SK-N-SH treated with all-trans-retinoic acid at 6 μM for 48 hours (cell line): ENCODE data around the gene DCLK1.

Experiments
- ARNTL ChIP-seq: fragments of 450-650 bp; formaldehyde crosslinking; IDR thresholded peaks from 2 replicates; pipeline ENCODE4 v1.5.0; 2020; ENCODE audit warnings: low read depth, mild to moderate bottlenecking, moderate library complexity, borderline replicate concordance
- OSR1 ChIP-seq: fragments of 250-450 bp; sonication (Bioruptor Pico); IDR thresholded peaks from 2 replicates; pipeline ENCODE4 v1.8.0; 2022; ENCODE audit warnings: moderate library complexity, mild to moderate bottlenecking, inconsistent platforms
- ZFP3 ChIP-seq: fragments of 250-450 bp; sonication (Bioruptor Pico); IDR thresholded peaks from 2 replicates; pipeline ENCODE4 v1.5.0; 2020; ENCODE audit warnings: mild to moderate bottlenecking, moderate library complexity
- TF ChIP-seq, protein P1 (sequence below): fragments of 250-450 bp; sonication (Bioruptor Pico); IDR thresholded peaks from 2 replicates; pipeline ENCODE4 v1.5.1; 2020; ENCODE audit warnings: low read depth, mild to moderate bottlenecking, moderate library complexity
- TF ChIP-seq, protein P2 (sequence below): fragments of 250-450 bp; sonication (Bioruptor Pico); IDR thresholded peaks from 2 replicates; pipeline ENCODE4 v1.8.0; 2020; ENCODE audit warnings: mild to moderate bottlenecking, moderate library complexity, borderline replicate concordance
- TF ChIP-seq, protein P3 (sequence below): fragments of 250-450 bp; sonication (Bioruptor Pico); IDR thresholded peaks from 2 replicates; pipeline ENCODE4 v1.5.0; 2020; ENCODE audit warnings: mild to moderate bottlenecking, moderate library complexity

DNA sequence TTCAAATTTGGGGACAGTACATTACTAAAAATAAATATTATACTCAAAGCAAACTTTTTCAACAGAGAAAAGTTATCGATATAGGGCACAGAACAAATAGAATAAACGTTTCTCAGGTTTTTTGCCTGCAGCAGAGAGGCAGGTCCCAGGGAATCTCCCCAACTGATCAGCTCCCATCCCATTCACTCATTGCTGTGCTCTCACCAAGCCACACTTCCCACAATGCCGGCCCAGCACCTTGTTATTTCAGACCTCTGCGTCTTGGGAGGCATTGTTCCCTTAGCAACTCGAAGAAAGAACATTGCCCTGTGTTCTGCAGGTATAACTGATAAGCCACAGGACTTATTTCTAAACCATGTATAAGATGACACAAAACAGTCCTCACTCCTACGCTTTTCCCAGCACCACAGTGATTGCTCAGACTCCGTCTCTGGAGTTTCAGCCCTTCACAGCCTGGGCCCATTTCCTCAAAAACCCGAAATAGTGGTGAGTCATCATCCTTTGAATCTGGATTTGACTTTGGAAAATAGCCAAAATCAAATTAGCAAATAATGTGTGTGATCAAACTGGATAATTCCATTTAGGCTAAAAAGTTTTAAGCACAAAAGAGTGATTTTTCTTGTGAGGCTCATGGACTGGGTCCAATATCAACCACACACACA, 100.4 kb downstream of the DCLK1 start:
- TF ChIP-seq ARNTL (CRISPR knock-in tag), result no peak
- TF ChIP-seq, protein P1, sequence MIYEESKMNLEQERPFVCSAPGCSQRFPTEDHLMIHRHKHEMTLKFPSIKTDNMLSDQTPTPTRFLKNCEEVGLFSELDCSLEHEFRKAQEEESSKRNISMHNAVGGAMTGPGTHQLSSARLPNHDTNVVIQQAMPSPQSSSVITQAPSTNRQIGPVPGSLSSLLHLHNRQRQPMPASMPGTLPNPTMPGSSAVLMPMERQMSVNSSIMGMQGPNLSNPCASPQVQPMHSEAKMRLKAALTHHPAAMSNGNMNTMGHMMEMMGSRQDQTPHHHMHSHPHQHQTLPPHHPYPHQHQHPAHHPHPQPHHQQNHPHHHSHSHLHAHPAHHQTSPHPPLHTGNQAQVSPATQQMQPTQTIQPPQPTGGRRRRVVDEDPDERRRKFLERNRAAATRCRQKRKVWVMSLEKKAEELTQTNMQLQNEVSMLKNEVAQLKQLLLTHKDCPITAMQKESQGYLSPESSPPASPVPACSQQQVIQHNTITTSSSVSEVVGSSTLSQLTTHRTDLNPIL (CRISPR knock-in tag), result peak; percentile 89
- TF ChIP-seq, protein P2, sequence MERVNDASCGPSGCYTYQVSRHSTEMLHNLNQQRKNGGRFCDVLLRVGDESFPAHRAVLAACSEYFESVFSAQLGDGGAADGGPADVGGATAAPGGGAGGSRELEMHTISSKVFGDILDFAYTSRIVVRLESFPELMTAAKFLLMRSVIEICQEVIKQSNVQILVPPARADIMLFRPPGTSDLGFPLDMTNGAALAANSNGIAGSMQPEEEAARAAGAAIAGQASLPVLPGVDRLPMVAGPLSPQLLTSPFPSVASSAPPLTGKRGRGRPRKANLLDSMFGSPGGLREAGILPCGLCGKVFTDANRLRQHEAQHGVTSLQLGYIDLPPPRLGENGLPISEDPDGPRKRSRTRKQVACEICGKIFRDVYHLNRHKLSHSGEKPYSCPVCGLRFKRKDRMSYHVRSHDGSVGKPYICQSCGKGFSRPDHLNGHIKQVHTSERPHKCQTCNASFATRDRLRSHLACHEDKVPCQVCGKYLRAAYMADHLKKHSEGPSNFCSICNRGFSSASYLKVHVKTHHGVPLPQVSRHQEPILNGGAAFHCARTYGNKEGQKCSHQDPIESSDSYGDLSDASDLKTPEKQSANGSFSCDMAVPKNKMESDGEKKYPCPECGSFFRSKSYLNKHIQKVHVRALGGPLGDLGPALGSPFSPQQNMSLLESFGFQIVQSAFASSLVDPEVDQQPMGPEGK (CRISPR knock-in tag), result peak; percentile 74; the same call in 1 of the 2 replicates
- TF ChIP-seq, protein P3, sequence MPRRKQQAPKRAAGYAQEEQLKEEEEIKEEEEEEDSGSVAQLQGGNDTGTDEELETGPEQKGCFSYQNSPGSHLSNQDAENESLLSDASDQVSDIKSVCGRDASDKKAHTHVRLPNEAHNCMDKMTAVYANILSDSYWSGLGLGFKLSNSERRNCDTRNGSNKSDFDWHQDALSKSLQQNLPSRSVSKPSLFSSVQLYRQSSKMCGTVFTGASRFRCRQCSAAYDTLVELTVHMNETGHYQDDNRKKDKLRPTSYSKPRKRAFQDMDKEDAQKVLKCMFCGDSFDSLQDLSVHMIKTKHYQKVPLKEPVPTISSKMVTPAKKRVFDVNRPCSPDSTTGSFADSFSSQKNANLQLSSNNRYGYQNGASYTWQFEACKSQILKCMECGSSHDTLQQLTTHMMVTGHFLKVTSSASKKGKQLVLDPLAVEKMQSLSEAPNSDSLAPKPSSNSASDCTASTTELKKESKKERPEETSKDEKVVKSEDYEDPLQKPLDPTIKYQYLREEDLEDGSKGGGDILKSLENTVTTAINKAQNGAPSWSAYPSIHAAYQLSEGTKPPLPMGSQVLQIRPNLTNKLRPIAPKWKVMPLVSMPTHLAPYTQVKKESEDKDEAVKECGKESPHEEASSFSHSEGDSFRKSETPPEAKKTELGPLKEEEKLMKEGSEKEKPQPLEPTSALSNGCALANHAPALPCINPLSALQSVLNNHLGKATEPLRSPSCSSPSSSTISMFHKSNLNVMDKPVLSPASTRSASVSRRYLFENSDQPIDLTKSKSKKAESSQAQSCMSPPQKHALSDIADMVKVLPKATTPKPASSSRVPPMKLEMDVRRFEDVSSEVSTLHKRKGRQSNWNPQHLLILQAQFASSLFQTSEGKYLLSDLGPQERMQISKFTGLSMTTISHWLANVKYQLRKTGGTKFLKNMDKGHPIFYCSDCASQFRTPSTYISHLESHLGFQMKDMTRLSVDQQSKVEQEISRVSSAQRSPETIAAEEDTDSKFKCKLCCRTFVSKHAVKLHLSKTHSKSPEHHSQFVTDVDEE (CRISPR knock-in tag), result peak; percentile 28; the same call in 1 of the 2 replicates
- TF ChIP-seq OSR1 (CRISPR knock-in tag), result no peak
- TF ChIP-seq ZFP3, result no peak
